ENCODE measurements around the gene NFATC2IP. TPM values are rescaled to one million over a fixed set of nuclear protein-coding genes. Genes with fewer than 3 reads are reported as not detected.

NFATC2IP gene
- total and polyA plus RNA-seq, 2 of the 8 experiments (the other 6 are each of a cell fraction or from before 2014, with no cell fraction given), result 54.4 to 71.5 TPM

- Histone ChIP-seq H3K9me3 (ENCODE audit: insufficient read depth in 2 of 2, low read depth in 1 of 2, low read length in 1 of 2) (no peaks in the 10 kb centered on the region), H3K23ac (ENCODE audit: insufficient read length) (no peak overlapping the region), H4K91ac (replicated peaks; ENCODE audit: insufficient read length, low read length) (no peak overlapping the region), H3K4ac (replicated peaks; ENCODE audit: insufficient read length, low read depth, low read length) (no peak overlapping the region), H3K23me2 (ENCODE audit: low read depth, low read length) (no peaks in the 10 kb centered on the region), H4K20me1 (replicated peaks in 1 of 2; ENCODE audit: control insufficient read depth in 1 of 2, insufficient read depth in 2 of 2, low read length in 2 of 2) (peaks cover 0 to 2% of the 10 kb centered on the region in 2 experiments), H4K5ac (ENCODE audit: insufficient read length, low read depth, low read length) (no peak overlapping the region), H3K18ac (ENCODE audit: extremely low read depth, low read length) (no peak overlapping the region), H3K9ac (replicated peaks in 1 of 4; ENCODE audit: extremely low read depth in 1 of 4, low read depth in 3 of 4, low read length in 3 of 4) (no peak overlapping the region), H2BK12ac (ENCODE audit: low read depth, low read length) (no peak overlapping the region), H2AK5ac (ENCODE audit: low read depth, low read length) (no peak overlapping the region), H3K79me2 (ENCODE audit: control insufficient read depth in 1 of 2, insufficient read depth in 2 of 2, low read length in 2 of 2) (no peaks in the 10 kb centered on the region), H3K27me3 (replicated peaks in 1 of 4; ENCODE audit: control insufficient read depth in 3 of 4, extremely low read depth in 1 of 4, insufficient read depth in 3 of 4, low read length in 3 of 4) (no peaks in the 10 kb centered on the region), H3K56ac (replicated peaks; ENCODE audit: insufficient read length, low read depth, low read length) (no peak overlapping the region), H2BK120ac (replicated peaks; ENCODE audit: low read depth, low read length) (no peak overlapping the region), H3K4me1 (replicated peaks in 1 of 4; ENCODE audit: control insufficient read depth in 3 of 4, insufficient read depth in 4 of 4, low read length in 3 of 4) (no peaks in the 10 kb centered on the region), H4K8ac (ENCODE audit: extremely low read depth, insufficient read depth, low read length) (no peak overlapping the region), H2BK5ac (ENCODE audit: low read depth, low read length) (no peak overlapping the region), H2BK15ac (ENCODE audit: low read length) (no peak overlapping the region), H2AFZ (ENCODE audit: low read length) (no peak overlapping the region), H2BK20ac (ENCODE audit: low read length) (no peak overlapping the region), H3K36me3 (ENCODE audit: control insufficient read depth in 2 of 4, insufficient read depth in 4 of 4, low read length in 3 of 4) (no peaks in the 10 kb centered on the region; a peak in 1 of 8 replicates), H3K79me1 (ENCODE audit: low read depth, low read length) (no peaks in the 10 kb centered on the region), H3K14ac (ENCODE audit: insufficient read length) (no peak overlapping the region), H3K4me3 (ENCODE audit: extremely low read depth in 1 of 4, insufficient read depth in 2 of 4, low read depth in 3 of 4, low read length in 4 of 4) (no peak overlapping the region), H3K27ac (ENCODE audit: low read depth, low read length) (no peak overlapping the region), H3K4me2 (ENCODE audit: insufficient read depth in 1 of 2, low read depth in 2 of 2, low read length in 2 of 2) (no peak overlapping the region)
- WGBS, 2 experiments (ENCODE audit: extremely low coverage in 1 of 2, insufficient coverage in 1 of 2, insufficient read length in 1 of 2, insufficient replicate concordance in 2 of 2, low coverage in 1 of 2, low lambda C conversion rate in 2 of 2, missing lambda C conversion rate in 1 of 2), result 84% methylated on average over 11 of the region's 11 CpGs; no CpG with 5 or more reads in 1 of the 2 experiments
- no peak for FAIRE-seq
- no peak for DNase-seq (ENCODE audit: low read depth in 1 of 2, low spot score in 2 of 2)
- CTCF ChIA-PET (ENCODE audit: partially characterized antibody), result interaction anchor here (1.3 to 2.1 kb wide), 2 partner anchors 10 to 17 kb away, joined by 4 to 13 read pairs; no protein-coding TSS in a partner anchor
- POLR2A ChIA-PET (ENCODE audit: partially characterized antibody), result interaction anchor here (0.6 to 1.2 kb wide), 2 partner anchors 9 to 120 kb away, joined by 3 to 5 read pairs; no protein-coding TSS in a partner anchor
Observed at GRCh38 chr16:28990375-28991040, 39.8 kb downstream of the NFATC2IP start.

All from H1 (cell line).